CD4-positive, alpha-beta T cell treated with Interleukin-15 for 4 hours (primary cell): ENCODE measurements around the gene TEDDM1.
"Not testable (repeated sequence)": the region's sequence is repeated elsewhere in the genome, so short reads cannot be mapped to it uniquely, and the experiment has no call there.

ENCODE experiments used
- DNase-seq: peaks from one replicate; pipeline ENCODE4 v3.0.0-alpha.2; 2020; ENCODE audit warnings: low spot score

TEDDM1 gene

DNA sequence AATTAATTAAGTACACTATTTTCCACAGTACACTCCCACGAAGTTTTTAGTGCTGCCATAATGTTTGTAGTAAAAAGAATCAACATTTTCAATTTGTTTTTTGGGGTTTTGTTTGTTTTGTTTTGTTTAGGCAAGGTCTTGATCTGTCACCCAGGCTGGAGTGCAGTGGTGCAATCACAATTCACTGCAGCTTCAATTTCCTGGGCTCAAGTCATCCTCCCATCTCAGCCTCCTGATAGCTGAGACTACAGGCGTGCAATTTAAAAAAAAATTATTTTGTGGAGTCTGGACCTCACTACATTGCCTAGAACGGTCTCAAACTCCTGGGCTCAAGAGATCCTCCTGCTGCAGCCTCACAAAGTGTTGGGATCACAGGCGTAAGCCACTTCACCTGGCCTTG, 20.3 kb downstream of the TEDDM1 start:
- no peak for DNase-seq

DNA sequence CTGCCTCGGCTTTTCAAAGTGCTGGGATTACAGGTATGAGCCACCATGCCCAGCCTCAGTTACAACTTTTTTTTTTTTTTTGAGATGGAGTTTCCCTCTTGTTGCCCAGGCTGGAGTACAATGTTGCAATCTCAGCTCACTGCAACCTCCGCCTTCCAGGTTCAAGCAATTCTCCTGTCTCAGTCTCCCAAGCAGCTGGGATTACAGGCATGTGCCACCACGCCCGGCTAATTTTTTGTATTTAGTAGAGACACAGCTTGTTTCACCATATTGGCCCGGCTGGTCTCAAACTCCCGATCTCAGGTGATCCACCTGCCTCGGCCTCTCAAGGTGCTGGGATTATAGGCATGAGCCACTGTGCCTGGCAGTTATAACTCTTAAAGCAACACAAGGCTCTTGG, 20.7 kb downstream of the TEDDM1 start:
- DNase-seq = not testable (repeated sequence)

DNA sequence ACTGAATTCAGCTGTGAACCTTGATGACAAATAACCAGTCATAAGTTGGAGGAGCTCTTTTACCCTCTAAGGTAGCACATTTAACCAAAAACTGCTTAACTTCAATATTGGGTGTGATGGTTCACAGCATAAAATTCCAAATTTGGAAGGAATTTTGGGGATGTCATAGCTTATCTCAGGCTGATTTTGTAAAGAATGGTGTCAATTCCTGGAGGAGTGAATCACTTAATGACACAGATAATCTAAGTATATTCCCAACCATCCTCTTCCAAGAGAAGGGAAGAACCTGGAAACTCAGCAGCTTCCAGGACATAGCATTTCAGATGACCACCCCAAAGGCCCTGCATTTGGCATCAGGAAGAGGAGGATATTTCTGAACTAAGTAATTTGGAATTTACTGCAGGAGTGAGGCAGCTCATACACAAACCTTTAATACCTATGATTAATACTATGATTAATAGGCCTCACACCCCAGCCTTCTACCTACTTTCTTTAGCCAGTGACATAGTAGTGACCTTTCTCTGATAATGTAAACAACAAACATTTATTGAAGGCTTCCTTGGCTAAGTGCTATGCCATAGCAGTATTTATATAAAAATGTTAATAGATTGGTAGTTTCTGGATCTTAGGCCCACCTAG, 23.4 kb downstream of the TEDDM1 start:
- DNase-seq = no peak

DNA sequence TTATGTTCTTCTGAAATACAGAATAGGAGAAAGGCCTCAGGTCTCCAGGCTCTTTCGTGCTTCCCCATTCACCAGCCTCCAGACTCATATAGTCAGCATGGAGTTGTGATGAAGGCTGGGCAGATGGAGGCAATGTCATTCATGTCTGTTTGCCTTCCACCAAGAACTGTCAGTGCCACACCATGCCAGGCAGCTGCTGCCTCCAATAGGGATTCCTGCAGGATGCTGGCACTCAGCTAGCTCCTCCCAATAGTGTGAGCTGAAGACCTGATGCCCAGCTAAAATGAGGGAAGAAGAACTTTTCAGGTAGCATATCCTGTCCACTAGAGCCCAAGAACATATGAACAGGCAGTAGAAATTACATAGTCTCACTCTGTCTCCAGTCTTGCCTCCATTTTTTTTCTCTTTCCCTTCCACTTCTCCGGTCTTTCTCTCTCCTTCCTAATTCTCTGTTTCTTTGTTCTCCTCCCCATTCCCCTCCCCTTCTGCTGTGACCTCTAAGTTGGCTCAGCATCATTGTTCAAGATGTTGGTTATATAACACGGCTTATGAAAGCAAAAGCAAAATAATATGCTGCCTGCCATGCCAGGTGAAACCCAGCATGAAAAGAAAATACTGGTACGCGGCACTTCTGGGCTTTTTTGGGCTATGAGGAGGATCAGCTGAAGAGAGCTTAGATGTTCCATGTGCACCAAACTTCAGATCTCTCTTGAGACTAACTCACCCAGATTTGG, 26.2 kb downstream of the TEDDM1 start:
- DNase-seq = no peak

DNA sequence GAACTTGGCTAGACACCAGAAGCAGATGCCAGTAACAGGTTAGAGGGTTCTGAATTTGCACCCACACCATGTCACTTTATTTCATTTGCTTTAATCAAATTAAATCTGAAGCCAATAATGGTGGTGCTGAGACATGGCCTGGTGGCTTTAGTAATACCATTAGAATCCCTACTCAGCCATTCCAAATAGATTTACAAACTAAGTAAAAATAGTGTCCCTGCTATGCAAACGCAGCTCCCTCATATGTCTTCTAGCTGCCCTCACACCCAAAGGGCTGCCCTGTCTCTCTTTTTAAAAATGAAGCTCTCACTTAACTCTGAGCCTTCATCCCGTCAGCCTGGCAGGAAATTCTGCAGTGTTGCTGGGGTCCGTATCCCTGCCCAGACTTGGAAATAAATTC, 29.9 kb downstream of the TEDDM1 start:
- no peak for DNase-seq

DNA sequence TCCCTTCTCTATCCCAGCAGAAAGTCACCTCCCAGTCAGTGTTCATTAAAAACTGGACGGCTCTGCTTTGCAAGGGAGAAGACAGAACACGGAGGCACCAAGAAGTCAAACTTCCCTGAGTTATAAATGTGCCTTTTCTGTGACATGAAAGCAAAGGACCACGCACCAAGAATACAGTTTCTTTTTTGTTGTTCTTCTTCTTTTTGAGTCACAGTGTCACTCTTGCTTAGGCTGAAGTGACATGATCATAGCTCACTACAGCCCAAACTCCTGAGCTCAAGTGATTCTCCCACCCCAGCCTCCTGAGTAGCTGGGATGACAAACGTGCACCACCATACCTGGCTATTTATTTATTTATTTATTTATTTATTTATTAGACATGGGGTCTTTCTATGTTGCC, 31.6 kb downstream of the TEDDM1 start:
- no peak for DNase-seq

DNA sequence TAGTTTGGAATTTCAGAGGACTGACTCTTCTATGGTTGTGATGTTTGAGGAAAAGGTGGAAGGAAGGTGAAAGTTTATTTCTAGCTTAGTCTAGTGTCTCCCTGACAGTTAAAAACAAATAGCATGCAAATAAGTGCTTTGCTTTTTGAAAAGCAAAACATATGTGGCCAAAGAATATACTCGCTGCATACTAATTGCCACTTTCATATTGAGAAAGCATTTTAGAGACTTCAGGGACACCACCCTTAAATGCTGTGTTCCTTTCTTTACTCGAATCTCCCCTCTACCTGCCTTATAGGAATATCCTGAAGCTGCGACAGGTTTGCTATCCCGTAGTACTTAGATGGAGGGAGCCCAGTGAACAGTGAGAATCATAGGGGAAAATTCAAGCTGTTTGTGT, 32.1 kb downstream of the TEDDM1 start:
- no peak for DNase-seq

DNA sequence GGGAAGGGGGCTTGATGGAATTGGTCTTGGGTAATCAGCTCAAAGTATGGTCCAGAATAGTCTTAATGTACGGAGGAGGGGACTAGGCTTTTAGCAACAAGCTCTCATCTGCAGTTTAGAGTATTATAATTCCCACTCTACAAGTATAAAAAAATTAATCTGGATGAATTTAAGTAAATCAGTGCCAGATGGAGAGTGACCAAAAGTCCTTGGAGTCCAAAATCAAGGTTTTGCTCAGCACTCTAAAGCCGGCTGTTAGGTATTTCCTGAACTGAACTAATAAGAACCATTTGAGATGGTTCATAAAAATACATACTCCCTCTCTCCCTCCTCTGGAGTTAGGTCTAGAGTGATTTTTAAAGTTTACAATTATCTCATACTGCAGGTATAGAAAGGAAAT, 32.5 kb downstream of the TEDDM1 start:
- no peak for DNase-seq

DNA sequence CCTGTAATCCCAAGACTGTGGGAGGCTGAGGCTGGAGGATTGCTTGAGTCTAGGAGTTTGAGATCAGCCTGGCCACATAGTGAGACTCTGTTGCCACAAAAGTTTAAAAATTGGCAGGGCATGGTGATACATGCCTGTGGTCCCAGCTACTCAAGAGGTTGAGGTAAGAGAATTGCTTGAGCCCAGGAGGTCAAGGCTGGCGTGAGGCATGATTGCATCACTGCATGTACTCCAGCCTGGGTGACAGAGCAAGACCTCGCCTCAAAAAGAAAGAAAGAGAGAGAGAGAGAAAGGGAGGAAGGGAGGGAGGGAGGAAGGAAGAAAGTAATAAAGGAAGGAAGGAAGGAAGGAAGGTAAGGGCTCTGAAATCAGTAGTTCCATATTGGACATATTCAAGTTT, 33.9 kb downstream of the TEDDM1 start:
- no peak for DNase-seq

DNA sequence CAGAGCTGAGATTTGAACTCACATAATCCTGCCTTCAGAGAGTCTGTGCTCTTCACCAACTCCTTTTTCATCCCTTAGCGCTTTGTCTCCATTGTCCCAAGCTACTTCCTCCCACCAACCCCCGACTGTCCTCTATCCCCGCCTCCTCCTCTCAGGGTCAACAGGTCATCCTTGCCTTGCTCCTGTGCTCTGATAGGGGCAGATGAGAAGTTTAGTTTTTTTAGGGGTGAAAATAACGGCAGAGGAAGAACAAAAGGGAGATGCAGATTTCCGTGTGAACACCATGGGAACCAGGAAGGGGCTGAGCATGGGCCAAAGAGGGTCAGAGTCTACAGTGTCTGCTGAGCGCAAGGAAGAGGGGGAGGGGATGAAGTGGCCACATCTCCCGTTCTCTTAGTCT, 40.8 kb downstream of the TEDDM1 start:
- DNase-seq = no peak

DNA sequence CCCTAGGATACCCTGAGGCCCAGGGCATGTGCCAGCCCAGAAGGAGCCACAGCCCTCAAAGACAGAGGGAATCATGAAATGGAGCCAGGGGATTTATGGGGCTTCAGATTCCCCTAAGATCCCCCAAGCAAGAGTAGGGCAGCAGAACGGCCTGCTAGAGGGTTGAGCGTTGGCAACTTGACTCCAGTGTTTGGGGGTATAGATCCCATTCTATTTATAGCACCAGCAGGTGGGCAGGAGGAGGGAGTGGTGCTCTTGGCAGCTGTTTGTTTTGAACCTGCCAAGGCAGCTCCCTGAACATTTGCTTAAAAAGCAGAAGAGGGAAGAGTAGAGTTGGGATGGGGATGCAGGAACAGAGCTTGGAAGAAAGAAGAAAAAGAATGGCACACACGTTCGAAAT, 42.6 kb downstream of the TEDDM1 start:
- DNase-seq = no peak

DNA sequence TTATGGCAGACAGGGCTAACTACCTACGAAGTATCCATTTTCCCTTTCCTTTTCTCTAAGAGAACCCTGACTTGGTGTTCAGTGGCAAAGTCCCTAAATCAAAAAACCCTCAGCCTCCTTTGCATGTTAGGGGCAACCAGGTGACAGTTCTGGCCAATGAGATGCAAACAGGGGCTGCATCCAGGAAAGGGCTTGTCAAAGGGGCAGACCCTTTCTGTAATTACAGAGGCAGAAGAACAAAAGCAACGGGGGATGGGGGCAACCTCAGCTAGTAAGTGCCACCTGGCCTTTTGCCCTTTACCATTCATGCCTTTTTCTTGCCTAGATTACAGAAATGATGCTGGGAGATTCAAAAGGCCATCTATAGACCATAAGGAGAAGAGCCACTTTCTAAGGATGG, 43.3 kb downstream of the TEDDM1 start:
- DNase-seq = no peak

DNA sequence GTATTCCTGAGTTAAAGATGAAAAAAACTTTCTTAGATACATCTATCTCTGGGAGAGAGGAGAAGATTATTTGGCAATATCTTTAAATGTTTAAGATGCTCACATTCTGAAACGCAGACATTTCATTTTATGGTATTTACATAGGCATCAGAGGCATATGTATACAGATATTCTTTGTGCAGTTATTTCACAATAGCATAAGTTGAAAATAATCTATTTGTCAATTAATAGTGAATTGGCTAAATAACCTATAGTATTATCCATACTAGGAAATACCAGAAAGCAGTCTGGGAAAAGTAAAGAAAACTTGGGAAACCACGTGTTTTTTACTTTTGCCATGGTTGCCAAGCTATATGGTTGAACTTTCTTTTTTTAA, 44.8 kb downstream of the TEDDM1 start:
- DNase-seq = no peak

DNA sequence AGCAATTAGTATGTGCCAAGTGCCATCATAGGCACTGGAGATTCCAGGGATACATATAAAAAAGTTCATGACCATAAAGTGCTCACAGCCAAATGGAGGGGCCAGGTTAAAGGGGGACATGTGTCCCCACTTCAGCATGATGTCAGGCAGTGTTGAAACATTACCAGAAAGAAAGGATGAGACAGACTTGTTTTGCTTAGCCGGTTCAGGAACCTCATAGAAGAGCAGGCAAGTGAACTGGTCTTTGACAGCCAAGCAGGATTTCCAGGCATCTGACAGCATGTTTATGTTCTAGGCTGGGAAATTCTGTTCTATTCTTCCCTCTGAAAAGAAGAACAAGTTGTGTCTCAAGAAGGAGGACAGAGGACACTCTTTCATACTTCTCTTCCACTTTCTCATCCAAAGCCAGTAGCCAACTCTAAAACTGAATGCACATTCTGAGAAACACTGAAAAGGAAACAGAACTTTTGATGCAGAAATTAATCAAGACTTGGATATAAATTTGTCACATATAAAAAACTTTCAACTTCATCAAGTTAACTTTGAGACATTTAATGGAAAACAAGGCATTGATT, 48.6 kb downstream of the TEDDM1 start:
- DNase-seq = no peak

DNA sequence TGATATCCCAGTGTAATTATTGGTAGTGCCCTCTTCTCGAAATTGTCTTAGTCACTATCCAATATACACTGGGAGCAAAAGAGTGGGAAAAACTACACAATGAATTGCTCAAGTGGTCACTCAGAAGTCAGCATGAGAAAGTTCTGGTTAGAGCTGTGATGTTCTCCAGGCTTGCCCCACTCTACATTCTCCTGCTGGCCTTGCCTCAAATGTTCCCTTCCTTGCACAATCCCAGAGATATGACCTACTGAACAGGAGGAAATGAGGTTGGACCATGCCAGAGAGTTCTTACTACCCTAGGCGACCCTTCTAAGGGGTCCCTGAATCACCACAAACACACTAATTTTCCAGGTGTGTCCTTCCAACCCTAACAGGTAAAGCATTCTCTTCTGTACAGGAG, 49.6 kb downstream of the TEDDM1 start:
- DNase-seq = no peak

DNA sequence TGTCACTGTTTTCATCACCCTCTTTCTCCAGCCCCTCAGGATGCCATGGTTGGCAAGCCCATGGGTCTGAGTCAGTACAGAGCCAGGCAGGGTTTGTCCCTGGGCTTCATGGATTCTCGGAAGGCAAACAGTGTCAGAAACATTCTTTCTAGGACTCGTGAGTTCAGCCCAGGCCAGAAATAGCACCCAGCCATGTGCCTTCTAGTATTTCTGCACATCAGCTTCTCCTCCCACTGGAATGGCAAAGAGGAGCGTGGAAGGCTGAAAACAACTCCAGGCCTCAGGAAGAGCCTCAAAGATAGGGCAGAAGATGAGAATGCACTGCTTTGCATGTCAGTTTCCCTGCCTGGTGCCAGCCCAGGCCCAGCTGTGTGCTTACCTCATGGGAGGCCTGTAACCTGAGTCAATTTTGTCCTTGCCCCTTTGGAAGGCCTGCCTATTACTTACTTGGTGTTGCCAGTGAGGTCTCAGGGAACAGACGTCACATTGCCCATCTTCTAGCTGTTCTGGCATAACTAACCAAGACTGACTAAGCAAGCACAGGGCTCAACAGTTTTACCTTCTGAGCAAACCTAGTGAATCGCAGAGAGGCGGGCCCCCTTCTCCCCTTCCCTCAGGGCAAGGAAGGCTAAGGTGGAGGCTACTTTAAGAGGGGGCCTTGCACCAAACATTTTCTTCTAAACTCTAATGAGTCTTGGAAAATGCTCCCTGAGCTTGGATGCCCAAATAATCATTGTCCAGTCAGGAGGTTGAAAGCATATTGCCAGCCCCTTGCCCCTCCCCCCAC, 51.3 kb downstream of the TEDDM1 start:
- DNase-seq = no peak
